Gastrocnemius medialis (tissue), 4 donors: ENCODE results near the gene SWAP70.

Source experiments
- POLR2A ChIP-seq, 2 donors: fragments of 450-650 bp; IDR thresholded peaks; one replicate each; pipeline ENCODE4 v1.6.1; 2017; ENCODE audit warnings: antibody characterized with exemption in 2 of 2, mild to moderate bottlenecking in 2 of 2, moderate library complexity in 2 of 2
- TF ChIP-seq, protein P1 (sequence below), 5 experiments: fragments of 450-650 bp in 3 of 5; fragments of 200-600 bp in 2 of 5; sonication (generic) in 2 of 5; IDR thresholded peaks in 4 of 5; conservative IDR thresholded peaks in 1 of 5; 1 replicate in 4 of 5; 2 replicates in 1 of 5; pipeline ENCODE4 v1.5.1; 2016 to 2019; ENCODE audit warnings: antibody characterized with exemption in 5 of 5, mild to moderate bottlenecking in 3 of 5, moderate library complexity in 3 of 5

DNA sequence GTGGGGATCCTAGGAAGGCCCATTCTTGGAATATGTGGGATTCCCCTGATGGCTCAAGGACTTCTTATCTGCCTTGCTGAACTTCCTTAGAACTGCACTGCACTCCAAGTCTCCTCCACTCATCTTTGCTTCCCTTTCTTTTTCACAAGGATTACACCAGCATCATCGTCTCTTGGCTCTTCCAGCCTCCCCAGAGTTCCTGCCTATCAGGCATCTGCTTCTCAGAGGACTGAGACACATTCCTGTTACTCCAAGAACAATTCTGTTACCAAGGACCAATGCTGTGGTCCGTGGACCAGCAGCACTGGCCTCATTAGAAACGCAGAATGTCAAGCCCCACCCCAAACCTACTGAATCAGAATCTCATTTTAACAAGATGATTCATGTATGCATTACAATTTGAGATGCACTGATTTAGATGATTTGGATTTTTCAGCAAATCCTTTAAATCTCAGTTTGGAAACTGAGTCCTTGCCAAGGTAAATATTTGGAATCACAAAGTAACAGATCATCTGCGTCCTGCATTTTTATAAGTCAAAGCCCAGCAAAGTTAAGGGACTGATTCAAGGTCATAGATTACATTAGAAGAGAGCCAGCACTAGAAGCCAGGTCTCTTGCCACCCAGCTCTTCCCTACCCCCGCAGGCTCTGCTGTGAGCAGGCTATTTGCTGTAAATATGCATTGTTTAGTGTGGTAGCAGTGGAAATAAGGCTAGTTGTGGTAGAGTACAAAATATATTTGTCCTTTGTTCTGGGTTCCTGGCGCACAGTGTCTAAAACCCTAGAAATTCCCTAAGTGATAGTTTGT is 110.9 kb downstream of the SWAP70 start:
- TF ChIP-seq, protein P1, sequence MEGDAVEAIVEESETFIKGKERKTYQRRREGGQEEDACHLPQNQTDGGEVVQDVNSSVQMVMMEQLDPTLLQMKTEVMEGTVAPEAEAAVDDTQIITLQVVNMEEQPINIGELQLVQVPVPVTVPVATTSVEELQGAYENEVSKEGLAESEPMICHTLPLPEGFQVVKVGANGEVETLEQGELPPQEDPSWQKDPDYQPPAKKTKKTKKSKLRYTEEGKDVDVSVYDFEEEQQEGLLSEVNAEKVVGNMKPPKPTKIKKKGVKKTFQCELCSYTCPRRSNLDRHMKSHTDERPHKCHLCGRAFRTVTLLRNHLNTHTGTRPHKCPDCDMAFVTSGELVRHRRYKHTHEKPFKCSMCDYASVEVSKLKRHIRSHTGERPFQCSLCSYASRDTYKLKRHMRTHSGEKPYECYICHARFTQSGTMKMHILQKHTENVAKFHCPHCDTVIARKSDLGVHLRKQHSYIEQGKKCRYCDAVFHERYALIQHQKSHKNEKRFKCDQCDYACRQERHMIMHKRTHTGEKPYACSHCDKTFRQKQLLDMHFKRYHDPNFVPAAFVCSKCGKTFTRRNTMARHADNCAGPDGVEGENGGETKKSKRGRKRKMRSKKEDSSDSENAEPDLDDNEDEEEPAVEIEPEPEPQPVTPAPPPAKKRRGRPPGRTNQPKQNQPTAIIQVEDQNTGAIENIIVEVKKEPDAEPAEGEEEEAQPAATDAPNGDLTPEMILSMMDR (IDR thresholded peaks at IDR 0.05 in 4 of 5, conservative IDR thresholded peaks at IDR 0.05 in 1 of 5) = no peak
- TF ChIP-seq POLR2A (IDR thresholded peaks at IDR 0.05) = no peak
